ENCODE results near the gene PGM2L1. TPM values are rescaled to one million over a fixed set of nuclear protein-coding genes. Genes with fewer than 3 reads are reported as not detected.

Gene PGM2L1
- total and polyA plus RNA-seq, 7 donors, result 1.2 to 13.4 (median 7.6) TPM

DNA sequence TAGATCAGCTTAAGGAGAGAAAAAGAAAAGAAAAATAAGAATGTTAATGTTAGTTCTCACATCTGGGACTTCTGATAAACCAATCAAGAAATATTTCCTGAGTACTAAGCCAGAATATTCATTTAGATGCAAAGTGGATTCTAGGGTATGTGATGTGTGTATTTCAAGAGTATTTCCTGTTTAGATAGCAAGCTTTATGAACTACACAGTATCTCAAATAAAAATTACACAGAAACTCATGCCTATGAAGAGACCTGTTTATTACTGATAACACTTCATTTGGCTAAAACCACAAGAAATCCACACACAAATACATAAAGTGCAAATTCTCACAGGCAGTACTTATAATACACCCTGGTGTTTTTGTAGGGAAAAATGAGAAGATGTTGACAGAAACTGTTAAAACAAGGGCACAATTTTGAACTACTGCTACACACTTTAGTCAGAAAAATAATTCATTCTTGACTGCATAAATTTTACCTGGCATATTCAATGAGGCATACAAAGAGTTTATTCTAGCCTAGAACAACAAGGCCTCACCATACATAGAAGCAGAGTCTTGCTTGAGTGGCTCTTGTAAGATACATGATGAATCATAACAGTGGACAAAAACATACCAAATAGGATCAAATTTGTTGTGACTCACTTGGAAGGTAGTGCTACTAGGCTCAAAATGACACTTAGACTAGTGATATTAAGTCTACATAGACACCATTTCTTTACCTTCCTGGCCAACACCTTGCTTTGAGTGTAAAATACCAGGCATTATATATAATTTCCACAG lies 68.0 kb downstream of the PGM2L1 start:
- intact Hi-C loops (cut with DNase I), result no loop called here
- no peak for DNase-seq
- Histone ChIP-seq H3K27me3 (no peaks in the 10 kb centered on the region), H3K27ac (no peak overlapping the region), H3K4me1 (peaks cover 0 to 19% (median 12%) of the 10 kb centered on the region in 4 donors), H3K4me3 (no peak overlapping the region), H3K9me3 (no peaks in the 10 kb centered on the region), H3K36me3 (no peaks in the 10 kb centered on the region)
- no peak for TF ChIP-seq POLR2A (IDR thresholded peaks at IDR 0.05)
- no peak for TF ChIP-seq EP300 (IDR thresholded peaks at IDR 0.05)
- TF ChIP-seq, protein P1, sequence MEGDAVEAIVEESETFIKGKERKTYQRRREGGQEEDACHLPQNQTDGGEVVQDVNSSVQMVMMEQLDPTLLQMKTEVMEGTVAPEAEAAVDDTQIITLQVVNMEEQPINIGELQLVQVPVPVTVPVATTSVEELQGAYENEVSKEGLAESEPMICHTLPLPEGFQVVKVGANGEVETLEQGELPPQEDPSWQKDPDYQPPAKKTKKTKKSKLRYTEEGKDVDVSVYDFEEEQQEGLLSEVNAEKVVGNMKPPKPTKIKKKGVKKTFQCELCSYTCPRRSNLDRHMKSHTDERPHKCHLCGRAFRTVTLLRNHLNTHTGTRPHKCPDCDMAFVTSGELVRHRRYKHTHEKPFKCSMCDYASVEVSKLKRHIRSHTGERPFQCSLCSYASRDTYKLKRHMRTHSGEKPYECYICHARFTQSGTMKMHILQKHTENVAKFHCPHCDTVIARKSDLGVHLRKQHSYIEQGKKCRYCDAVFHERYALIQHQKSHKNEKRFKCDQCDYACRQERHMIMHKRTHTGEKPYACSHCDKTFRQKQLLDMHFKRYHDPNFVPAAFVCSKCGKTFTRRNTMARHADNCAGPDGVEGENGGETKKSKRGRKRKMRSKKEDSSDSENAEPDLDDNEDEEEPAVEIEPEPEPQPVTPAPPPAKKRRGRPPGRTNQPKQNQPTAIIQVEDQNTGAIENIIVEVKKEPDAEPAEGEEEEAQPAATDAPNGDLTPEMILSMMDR (IDR thresholded peaks at IDR 0.05), result no peak
- TF ChIP-seq POLR2AphosphoS5 (IDR thresholded peaks at IDR 0.05), result no peak

DNA sequence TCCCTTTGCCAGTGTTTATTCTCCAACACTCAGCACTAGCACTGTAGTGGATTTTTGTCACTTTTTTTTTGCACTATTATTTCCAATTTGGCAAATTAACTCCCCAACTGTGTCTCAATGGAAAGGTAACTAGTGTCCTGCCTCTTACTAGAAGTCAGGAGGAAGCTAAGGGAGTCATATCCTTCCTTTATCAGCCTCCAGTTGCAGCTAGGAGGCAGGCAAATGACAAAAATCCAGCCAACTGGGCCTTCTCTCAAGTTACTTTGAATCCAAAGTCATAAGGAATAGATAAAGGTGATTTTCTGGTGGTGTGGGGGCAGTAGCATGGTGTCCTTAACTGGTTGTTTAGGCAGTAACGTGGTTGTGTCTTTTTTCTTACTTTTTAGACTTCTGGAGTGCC lies 71.2 kb downstream of the PGM2L1 start:
- Histone ChIP-seq H3K27ac (no peak overlapping the region), H3K9me3 (no peaks in the 10 kb centered on the region), H3K4me1 (peaks cover 0 to 32% (median 26%) of the 10 kb centered on the region in 4 donors), H3K36me3 (no peaks in the 10 kb centered on the region), H3K27me3 (no peaks in the 10 kb centered on the region), H3K4me3 (no peak overlapping the region)
- intact Hi-C loops (cut with DNase I), result no loop called here
- 91 to 93% methylated on average over 1 of the region's 1 CpG for WGBS, 2 donors
- TF ChIP-seq POLR2AphosphoS5 (IDR thresholded peaks at IDR 0.05) (no peak), EP300 (IDR thresholded peaks at IDR 0.05) (no peak), POLR2A (IDR thresholded peaks at IDR 0.05) (no peak)
- TF ChIP-seq, protein P1 (IDR thresholded peaks at IDR 0.05), result no peak
- no peak for DNase-seq

DNA sequence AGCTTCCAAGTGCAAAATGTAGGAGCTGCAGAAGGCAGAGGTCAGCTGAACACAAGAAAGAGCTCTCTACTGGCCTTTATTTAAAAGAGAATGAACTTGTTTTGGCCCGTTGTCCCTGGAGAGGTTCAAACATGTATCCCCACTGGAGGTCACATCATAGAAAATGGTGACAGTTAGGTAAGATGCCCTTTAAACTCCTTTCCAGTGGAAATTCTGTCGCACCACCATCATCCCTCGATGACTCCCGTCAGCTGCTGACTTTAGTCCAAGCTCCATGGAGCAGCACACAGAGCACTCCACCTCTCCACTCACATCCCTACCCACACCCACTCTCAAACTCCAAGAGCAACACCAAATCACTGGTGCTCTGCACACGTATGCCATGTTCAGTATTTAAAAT lies 71.6 kb downstream of the PGM2L1 start:
- WGBS, 2 donors, result 88 to 93% methylated on average over 5 of the region's 5 CpGs
- intact Hi-C loops (cut with DNase I), result no loop called here
- no peak for TF ChIP-seq POLR2A (IDR thresholded peaks at IDR 0.05)
- TF ChIP-seq, protein P1 (IDR thresholded peaks at IDR 0.05), result no peak
- TF ChIP-seq EP300 (IDR thresholded peaks at IDR 0.05), result no peak
- TF ChIP-seq POLR2AphosphoS5 (IDR thresholded peaks at IDR 0.05), result no peak
- H3K27me3 ChIP-seq, result no peaks in the 10 kb centered on the region
- H3K9me3 ChIP-seq, result no peaks in the 10 kb centered on the region
- H3K4me3 ChIP-seq, result no peak overlapping the region
- DNase-seq, result no peak
- H3K4me1 ChIP-seq, result peaks cover 0 to 36% (median 30%) of the 10 kb centered on the region in 4 donors
- H3K36me3 ChIP-seq, result no peaks in the 10 kb centered on the region
- no peak overlapping the region for H3K27ac ChIP-seq

DNA sequence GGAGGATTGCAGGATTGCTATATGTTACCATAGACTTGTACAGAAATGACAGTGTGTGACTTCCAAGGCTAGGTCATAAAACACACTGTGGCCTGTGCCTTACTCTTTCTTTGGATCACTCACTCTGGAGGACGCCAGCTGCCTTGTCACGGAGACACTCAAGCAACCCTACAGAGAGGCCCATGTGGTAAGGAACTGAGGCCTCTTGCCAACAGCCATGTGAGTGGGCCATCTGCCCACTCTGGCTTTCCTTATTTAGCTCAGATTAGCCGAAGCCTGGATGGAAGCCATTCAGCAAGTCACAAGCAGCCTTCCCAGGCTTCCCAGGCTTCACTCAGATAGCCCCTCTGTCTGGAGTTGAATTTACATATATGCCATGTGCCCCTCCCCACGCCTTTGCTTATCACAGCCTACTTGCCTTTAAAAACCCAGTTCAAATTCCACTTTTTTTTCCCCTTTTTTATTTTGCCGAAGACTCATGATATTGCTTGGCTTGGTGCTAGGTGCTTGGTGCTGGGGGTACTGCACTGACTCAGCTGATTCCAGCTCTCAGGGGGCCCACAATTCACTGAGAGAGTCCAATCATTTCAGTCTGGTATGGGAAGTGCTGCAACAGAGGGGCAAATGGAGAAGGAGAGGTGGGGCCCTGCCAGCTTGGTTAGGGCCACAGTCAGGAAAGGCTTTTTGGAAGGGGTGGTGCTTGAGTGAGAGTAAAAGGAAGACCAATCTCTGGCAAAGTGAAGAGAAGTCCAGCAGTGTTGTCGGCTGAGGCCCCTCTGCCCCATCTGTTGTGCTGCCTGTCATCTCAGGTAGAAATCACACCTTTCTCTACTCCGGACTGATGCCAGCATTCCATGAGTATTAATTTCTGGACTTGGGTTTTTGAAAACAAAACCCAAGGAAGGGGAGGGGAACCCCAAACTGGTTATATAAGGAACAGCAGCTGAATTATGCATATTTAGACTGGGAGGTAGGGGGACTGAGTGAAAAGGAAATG lies 72.3 kb downstream of the PGM2L1 start:
- Histone ChIP-seq H3K27me3 (no peaks in the 10 kb centered on the region), H3K4me3 (no peak overlapping the region), H3K36me3 (no peaks in the 10 kb centered on the region), H3K27ac (peak overlapping the region; percentile 22 to 71 (median 62)), H3K9me3 (no peaks in the 10 kb centered on the region), H3K4me1 (peaks cover 0 to 38% (median 33%) of the 10 kb centered on the region in 4 donors)
- peak in 1 of 4 donors; percentile 72 for TF ChIP-seq EP300 (IDR thresholded peaks at IDR 0.05)
- TF ChIP-seq, protein P1 (IDR thresholded peaks at IDR 0.05), result no peak
- TF ChIP-seq POLR2AphosphoS5 (IDR thresholded peaks at IDR 0.05), result peak; percentile 51 to 84 (median 65)
- TF ChIP-seq POLR2A (IDR thresholded peaks at IDR 0.05), result no peak
- DNase-seq, result peak; percentile 95
- WGBS, 2 donors, result 76 to 82% methylated on average over 7 of the region's 7 CpGs
- intact Hi-C loops (cut with DNase I), result no loop called here
